ENCODE measurements around the gene FAM161A.

GRCh38 chr2:61799099-61799498 lies 54.8 kb downstream of the FAM161A start:
- TF ChIP-seq, protein P1, sequence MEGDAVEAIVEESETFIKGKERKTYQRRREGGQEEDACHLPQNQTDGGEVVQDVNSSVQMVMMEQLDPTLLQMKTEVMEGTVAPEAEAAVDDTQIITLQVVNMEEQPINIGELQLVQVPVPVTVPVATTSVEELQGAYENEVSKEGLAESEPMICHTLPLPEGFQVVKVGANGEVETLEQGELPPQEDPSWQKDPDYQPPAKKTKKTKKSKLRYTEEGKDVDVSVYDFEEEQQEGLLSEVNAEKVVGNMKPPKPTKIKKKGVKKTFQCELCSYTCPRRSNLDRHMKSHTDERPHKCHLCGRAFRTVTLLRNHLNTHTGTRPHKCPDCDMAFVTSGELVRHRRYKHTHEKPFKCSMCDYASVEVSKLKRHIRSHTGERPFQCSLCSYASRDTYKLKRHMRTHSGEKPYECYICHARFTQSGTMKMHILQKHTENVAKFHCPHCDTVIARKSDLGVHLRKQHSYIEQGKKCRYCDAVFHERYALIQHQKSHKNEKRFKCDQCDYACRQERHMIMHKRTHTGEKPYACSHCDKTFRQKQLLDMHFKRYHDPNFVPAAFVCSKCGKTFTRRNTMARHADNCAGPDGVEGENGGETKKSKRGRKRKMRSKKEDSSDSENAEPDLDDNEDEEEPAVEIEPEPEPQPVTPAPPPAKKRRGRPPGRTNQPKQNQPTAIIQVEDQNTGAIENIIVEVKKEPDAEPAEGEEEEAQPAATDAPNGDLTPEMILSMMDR (IDR thresholded peaks at IDR 0.05) = no peak
- TF ChIP-seq POLR2AphosphoS5 (IDR thresholded peaks at IDR 0.05) (no peak), POLR2A (IDR thresholded peaks at IDR 0.05) (no peak)
